Measurements from ENCODE around the gene PTPN1. TPM values are rescaled to one million over a fixed set of nuclear protein-coding genes. Genes with fewer than 3 reads are reported as not detected.

Gene PTPN1
- total and polyA plus RNA-seq, 2 of the 13 experiments (the other 11 are each of a cell fraction or from before 2014, with no cell fraction given) = 17.7 to 37.2 TPM

GRCh38 chr20:50475681-50476292 is 34.4 kb upstream of the PTPN1 start:
- BruUV-seq (replicated peaks) = no TSS peak
- ChIA-PET POLR2A (interaction anchor here (0.8 to 1.6 kb wide), 2 partner anchors 10 to 287 kb away, joined by 3 to 6 read pairs; no protein-coding TSS in a partner anchor), CTCF (ENCODE audit: low intra/inter-chr PET ratio, low total read pairs) (no interaction called here)
- no peaks in the 10 kb centered on the region for H3K79me2 ChIP-seq (ENCODE audit: insufficient read depth, low read length)
- intact Hi-C loops (cut with micrococcal nuclease; ENCODE audit: unreplicated experiment) = no loop called here
- H3K36me3 ChIP-seq (replicated peaks in 1 of 2; ENCODE audit: control insufficient read depth in 1 of 2, insufficient read depth in 2 of 2, low read length in 2 of 2) = no peaks in the 10 kb centered on the region
- no peaks in the 10 kb centered on the region for H3K27me3 ChIP-seq (ENCODE audit: control insufficient read depth in 1 of 2, insufficient read depth in 2 of 2, low read length in 2 of 2)
- peaks cover 37% of the 10 kb centered on the region for H3K4me1 ChIP-seq (ENCODE audit: insufficient read depth, low read length)
- ATAC-seq (peak; percentile 43), FAIRE-seq (peak; percentile 72), DNase-seq (ENCODE audit: low spot score) (peak; percentile 83)
- in situ Hi-C loops (cut with HindIII; ENCODE audit: extremely low pct_ligation_motif_present, low pct_unique_long_range_greater_than_20kb) = loop anchor here (5.0 kb wide), 1 partner anchor 97 kb away; no protein-coding TSS in a partner anchor
- no peak overlapping the region for H3K9ac ChIP-seq (ENCODE audit: insufficient read depth, low read depth, low read length)
- peak overlapping the region; percentile 35 for H3K4me2 ChIP-seq (ENCODE audit: low read depth, low read length)
- WGBS (ENCODE audit: low lambda C conversion rate) = 28% methylated on average over 14 of the region's 14 CpGs
- no peak overlapping the region for H2AFZ ChIP-seq (ENCODE audit: low read length)
- H3K4me3 ChIP-seq (replicated peaks in 1 of 3; ENCODE audit: insufficient read depth in 1 of 3, low read depth in 2 of 3, low read length in 3 of 3) = no peak overlapping the region; a peak in 1 of 6 replicates
- H3K9me3 ChIP-seq (ENCODE audit: low read length) = no peaks in the 10 kb centered on the region
- no peaks in the 10 kb centered on the region for H4K20me1 ChIP-seq (ENCODE audit: insufficient read depth, low read length)
- no peak overlapping the region for H3K27ac ChIP-seq (ENCODE audit: extremely low read length, insufficient read depth, low read length)
- TF ChIP-seq ZNF331 (CRISPR knock-in tag; IDR thresholded peaks at IDR 0.05) = peak; percentile 39; the same call in 1 of the 2 replicates
- TF ChIP-seq RNF2 (conservative IDR thresholded peaks at IDR 0.05; ENCODE audit: low read depth) = 0 out of 2 replicates have a peak, but pooled peaks have one; percentile 27
- TF ChIP-seq LCORL (IDR thresholded peaks at IDR 0.05) = no peak
- TF ChIP-seq LCORL (CRISPR knock-in tag; IDR thresholded peaks at IDR 0.05) = peak; percentile 58; the same call in 1 of the 2 replicates
- peak; percentile 85 for TF ChIP-seq RARA (CRISPR knock-in tag; IDR thresholded peaks at IDR 0.05)
- TF ChIP-seq HOMEZ (CRISPR knock-in tag; IDR thresholded peaks at IDR 0.05; ENCODE audit: low read depth) = peak; percentile 66
- TF ChIP-seq FOXP4 (CRISPR knock-in tag; IDR thresholded peaks at IDR 0.05) = peak; percentile 63
- TF ChIP-seq ZBTB2 (CRISPR knock-in tag; IDR thresholded peaks at IDR 0.05; ENCODE audit: low read depth) = 0 out of 2 replicates have a peak, but pooled peaks have one; percentile 7
- TF ChIP-seq TFAP4 (IDR thresholded peaks at IDR 0.05; ENCODE audit: borderline replicate concordance, low read depth) = peak; percentile 36; the same call in 1 of the 2 replicates
- peak; percentile 64; the same call in 1 of the 2 replicates for TF ChIP-seq HMG20A (CRISPR knock-in tag; IDR thresholded peaks at IDR 0.05; ENCODE audit: borderline replicate concordance)
- TF ChIP-seq PPARG (CRISPR knock-in tag; conservative IDR thresholded peaks at IDR 0.05) = 0 out of 2 replicates have a peak, but pooled peaks have one; percentile 19
- peak; percentile 58; the same call in 1 of the 2 replicates for TF ChIP-seq KDM2A (CRISPR knock-in tag; IDR thresholded peaks at IDR 0.05; ENCODE audit: borderline replicate concordance, low read depth)
- TF ChIP-seq ATRX (CRISPR knock-in tag; IDR thresholded peaks at IDR 0.05; ENCODE audit: borderline replicate concordance) = no peak
- peak; percentile 54; the same call in 1 of the 2 replicates for TF ChIP-seq ZSCAN9 (CRISPR knock-in tag; IDR thresholded peaks at IDR 0.05; ENCODE audit: borderline replicate concordance)
- no peak for TF ChIP-seq GLMP (CRISPR knock-in tag; IDR thresholded peaks at IDR 0.05; ENCODE audit: borderline replicate concordance)
- no peak for TF ChIP-seq ZNF672 (CRISPR knock-in tag; IDR thresholded peaks at IDR 0.05)
- peak; percentile 94 for TF ChIP-seq SOX5 (CRISPR knock-in tag; IDR thresholded peaks at IDR 0.05; ENCODE audit: borderline replicate concordance)
- peak; percentile 71 for TF ChIP-seq NFE2L2 (IDR thresholded peaks at IDR 0.05; ENCODE audit: low read length)
- peak; percentile 90 for TF ChIP-seq SP5 (CRISPR knock-in tag; IDR thresholded peaks at IDR 0.05; ENCODE audit: borderline replicate concordance, low read depth)
